Erythroblast (primary cell): Measurements from ENCODE around the gene TPD52L1.

Source experiments
- GATA1 ChIP-seq: IDR thresholded peaks from 2 replicates; pipeline ENCODE4 v1.6.1; 2011; ENCODE audit warnings: low read depth, mild to moderate bottlenecking, control low read depth, low read length, moderate library complexity
- POLR2A ChIP-seq: IDR thresholded peaks from 2 replicates; pipeline ENCODE4 v1.6.1; 2011; ENCODE audit warnings: mild to moderate bottlenecking, low read length

DNA sequence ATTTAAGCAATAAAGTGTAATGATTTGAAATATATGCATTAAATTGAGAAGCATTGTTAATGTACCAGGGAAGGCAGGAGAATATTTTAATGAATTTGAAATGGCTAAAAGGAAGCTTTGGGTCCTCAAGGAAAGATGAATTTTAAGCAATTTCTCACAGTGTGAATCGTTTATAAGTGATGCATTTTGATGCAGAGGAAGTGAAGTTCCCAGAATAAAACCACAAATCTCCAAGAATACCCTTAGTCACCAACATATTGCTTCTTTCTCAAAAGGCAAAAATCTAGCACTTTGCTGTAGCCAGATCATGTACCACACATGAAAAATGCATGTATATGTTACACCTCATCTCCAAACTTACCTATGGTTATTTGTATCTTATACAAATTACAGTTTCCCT, 11.7 kb downstream of the TPD52L1 start:
- TF ChIP-seq GATA1 (no peak), POLR2A (no peak)
